GM21529 (cell line): ENCODE measurements around the gene COPS4.

ENCODE experiments used
- ATAC-seq: cut with Tn5 transposase; IDR thresholded peaks from one replicate; pipeline ENCODE4 v1.9.1; 2021; ENCODE audit not compliant: unreplicated experiment

The COPS4 gene

GRCh38 chr4:83118869-83119268 lies 83.9 kb downstream of the COPS4 start:
- no peak for ATAC-seq

- no peak for ATAC-seq
Measured at GRCh38 chr4:83121246-83121645, 86.3 kb downstream of the COPS4 start.

GRCh38 chr4:83124111-83124780 lies 89.3 kb downstream of the COPS4 start:
- no peak for ATAC-seq
